RWPE1 (cell line): ENCODE data around the gene RFX4.

ENCODE experiments used
- CTCF ChIA-PET: fragments of 350-600 bp; sonication (Branson Sonifier 250); formaldehyde crosslinking; extraction: SDS; loops from one replicate; lab custom pipeline; 2021; lab: Yijun Ruan, JAX
- POLR2A ChIA-PET: fragments of 400-600 bp; formaldehyde crosslinking; extraction: SDS; loops from one replicate; lab custom pipeline; 2020; ENCODE audit warnings: antibody characterized with exemption; ENCODE audit not compliant: low non-redundant PET; lab: Yijun Ruan, JAX
- DNase-seq: peaks from one replicate; pipeline ENCODE4 v3.0.0; 2012; ENCODE audit warnings: low spot score
- H3K27ac ChIP-seq: fragments of 450-650 bp; 2 replicates; pipeline ENCODE4 v1.5.1; 2017
- CTCF ChIP-seq: fragments of 450-650 bp; conservative IDR thresholded peaks from 2 replicates; pipeline ENCODE4 v1.5.1; 2017; ENCODE audit warnings: low read depth, mild to moderate bottlenecking

Gene RFX4

GRCh38 chr12:106754331-106754730, 171.5 kb downstream of the RFX4 start:
- TF ChIP-seq CTCF = no peak
- DNase-seq = no peak
- no peak overlapping the region for H3K27ac ChIP-seq
- ChIA-PET CTCF (no interaction called here), POLR2A (no interaction called here)

- ChIA-PET CTCF (interaction anchor here (0.6 to 0.7 kb wide), 3 partner anchors 230 to 904 kb away, joined by 3 to 5 read pairs (median 4); partner anchors contain the start of gene POLR3B), POLR2A (no interaction called here)
- DNase-seq = no peak
- no peak overlapping the region for H3K27ac ChIP-seq
- no peak for TF ChIP-seq CTCF
These were observed 175.0 kb downstream of the RFX4 start for GRCh38 chr12:106757623-106758348.

- no peak for TF ChIP-seq CTCF
- POLR2A ChIA-PET = no interaction called here
- CTCF ChIA-PET = interaction anchor here (0.6 to 0.7 kb wide), 2 partner anchors 401 to 903 kb away, joined by 4 to 5 read pairs; partner anchors contain the start of gene POLR3B
- DNase-seq = no peak
- no peak overlapping the region for H3K27ac ChIP-seq
These were observed 175.7 kb downstream of the RFX4 start for GRCh38 chr12:106758349-106759110.

- no peak overlapping the region for H3K27ac ChIP-seq
- no peak for DNase-seq
- CTCF ChIA-PET = no interaction called here
- POLR2A ChIA-PET = no interaction called here
- TF ChIP-seq CTCF = no peak
These were observed 176.9 kb downstream of the RFX4 start for GRCh38 chr12:106759526-106760183.

GRCh38 chr12:106760184-106760531, 177.4 kb downstream of the RFX4 start:
- no peak overlapping the region for H3K27ac ChIP-seq
- CTCF ChIA-PET = no interaction called here
- no peak for DNase-seq
- TF ChIP-seq CTCF = no peak
- POLR2A ChIA-PET = no interaction called here

- TF ChIP-seq CTCF = no peak
- POLR2A ChIA-PET = no interaction called here
- CTCF ChIA-PET = interaction anchor here (0.6 to 1.0 kb wide), 2 partner anchors 134 to 440 kb away, joined by 3 to 4 read pairs; no protein-coding TSS in a partner anchor
- DNase-seq = no peak
- H3K27ac ChIP-seq = no peak overlapping the region
These were observed 181.4 kb downstream of the RFX4 start for GRCh38 chr12:106764220-106764619.
